Measurements from ENCODE around the gene CLEC18A.

The CLEC18A gene

GRCh38 chr16:69925311-69925710 is 25.8 kb upstream of the CLEC18A start:
- H3K36me3 Mint-ChIP-seq: peaks cover 4% of the 10 kb centered on the region
- peak overlapping the region; percentile 43 for H3K27ac Mint-ChIP-seq
- H3K4me3 Mint-ChIP-seq: no peak overlapping the region
- no peaks in the 10 kb centered on the region for H3K27me3 Mint-ChIP-seq
- H3K9me3 Mint-ChIP-seq: no peaks in the 10 kb centered on the region
- H3K4me1 Mint-ChIP-seq: no peaks in the 10 kb centered on the region

GRCh38 chr16:69926241-69926640 is 24.9 kb upstream of the CLEC18A start:
- H3K4me3 Mint-ChIP-seq: no peak overlapping the region
- peaks cover 4% of the 10 kb centered on the region for H3K36me3 Mint-ChIP-seq
- no peaks in the 10 kb centered on the region for H3K27me3 Mint-ChIP-seq
- no peak overlapping the region for H3K27ac Mint-ChIP-seq
- H3K4me1 Mint-ChIP-seq: no peaks in the 10 kb centered on the region
- H3K9me3 Mint-ChIP-seq: no peaks in the 10 kb centered on the region

- Mint-ChIP-seq H3K4me3 (no peak overlapping the region), H3K27ac (peak overlapping the region; percentile 51), H3K4me1 (no peaks in the 10 kb centered on the region), H3K36me3 (peaks cover 2% of the 10 kb centered on the region), H3K9me3 (no peaks in the 10 kb centered on the region), H3K27me3 (no peaks in the 10 kb centered on the region)
These were observed 23.9 kb upstream of the CLEC18A start for GRCh38 chr16:69927056-69927757.

- Mint-ChIP-seq H3K27ac (peak overlapping the region; percentile 30), H3K36me3 (peaks cover 5% of the 10 kb centered on the region), H3K4me1 (no peaks in the 10 kb centered on the region), H3K9me3 (no peaks in the 10 kb centered on the region), H3K27me3 (no peaks in the 10 kb centered on the region), H3K4me3 (no peak overlapping the region)
These were observed 22.2 kb upstream of the CLEC18A start for GRCh38 chr16:69928856-69929400.

DNA sequence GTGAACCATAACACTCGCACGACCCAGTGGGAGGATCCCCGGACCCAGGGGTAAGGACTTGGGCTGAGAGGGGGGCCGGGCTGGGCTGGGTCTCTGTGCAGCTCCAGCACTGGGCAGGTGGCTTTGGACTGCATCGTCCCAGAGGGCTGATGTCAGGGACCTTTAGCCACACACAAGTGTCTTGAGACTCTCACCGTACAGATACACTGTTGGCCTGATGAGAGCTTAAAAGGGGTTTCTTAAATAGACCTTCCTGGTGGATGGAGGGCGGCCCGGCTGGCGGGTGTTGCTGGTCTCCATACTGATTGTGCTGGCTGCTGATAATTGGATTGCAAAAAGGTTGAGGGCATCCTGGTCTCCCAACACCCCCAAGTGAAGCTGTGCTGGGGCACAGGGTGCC is 21.7 kb upstream of the CLEC18A start:
- H3K4me1 Mint-ChIP-seq: no peaks in the 10 kb centered on the region
- no peaks in the 10 kb centered on the region for H3K9me3 Mint-ChIP-seq
- no peak overlapping the region for H3K27ac Mint-ChIP-seq
- no peak overlapping the region for H3K4me3 Mint-ChIP-seq
- H3K27me3 Mint-ChIP-seq: no peaks in the 10 kb centered on the region
- peaks cover 5% of the 10 kb centered on the region for H3K36me3 Mint-ChIP-seq

GRCh38 chr16:69930117-69930776 is 20.9 kb upstream of the CLEC18A start:
- Mint-ChIP-seq H3K4me3 (no peak overlapping the region), H3K9me3 (no peaks in the 10 kb centered on the region), H3K4me1 (no peaks in the 10 kb centered on the region), H3K36me3 (peaks cover 5% of the 10 kb centered on the region), H3K27ac (no peak overlapping the region), H3K27me3 (no peaks in the 10 kb centered on the region)

DNA sequence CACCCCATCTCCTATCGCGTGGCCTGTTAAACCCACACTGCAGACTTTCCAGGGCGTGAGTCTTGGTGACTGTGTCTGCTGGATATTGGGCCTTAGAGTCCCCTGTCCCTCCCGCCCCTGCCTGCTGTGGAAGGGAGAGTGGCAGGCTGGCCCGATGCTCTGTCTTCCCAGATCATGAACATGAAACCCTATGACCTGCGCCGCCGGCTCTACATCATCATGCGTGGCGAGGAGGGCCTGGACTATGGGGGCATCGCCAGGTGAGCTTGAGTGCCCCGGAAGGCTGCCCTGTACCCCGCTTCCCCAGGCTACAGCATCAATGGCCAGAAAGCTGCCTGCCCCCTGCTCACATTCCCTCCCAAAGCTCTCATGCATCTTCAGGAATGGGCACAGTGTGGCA is 19.5 kb upstream of the CLEC18A start:
- H3K27me3 Mint-ChIP-seq: no peaks in the 10 kb centered on the region
- H3K27ac Mint-ChIP-seq: no peak overlapping the region
- peaks cover 4% of the 10 kb centered on the region for H3K36me3 Mint-ChIP-seq
- H3K4me3 Mint-ChIP-seq: no peak overlapping the region
- H3K4me1 Mint-ChIP-seq: no peaks in the 10 kb centered on the region
- no peaks in the 10 kb centered on the region for H3K9me3 Mint-ChIP-seq

- H3K4me3 Mint-ChIP-seq: no peak overlapping the region
- H3K4me1 Mint-ChIP-seq: no peaks in the 10 kb centered on the region
- H3K9me3 Mint-ChIP-seq: no peaks in the 10 kb centered on the region
These were observed 18.9 kb upstream of the CLEC18A start for GRCh38 chr16:69932228-69932627.

DNA sequence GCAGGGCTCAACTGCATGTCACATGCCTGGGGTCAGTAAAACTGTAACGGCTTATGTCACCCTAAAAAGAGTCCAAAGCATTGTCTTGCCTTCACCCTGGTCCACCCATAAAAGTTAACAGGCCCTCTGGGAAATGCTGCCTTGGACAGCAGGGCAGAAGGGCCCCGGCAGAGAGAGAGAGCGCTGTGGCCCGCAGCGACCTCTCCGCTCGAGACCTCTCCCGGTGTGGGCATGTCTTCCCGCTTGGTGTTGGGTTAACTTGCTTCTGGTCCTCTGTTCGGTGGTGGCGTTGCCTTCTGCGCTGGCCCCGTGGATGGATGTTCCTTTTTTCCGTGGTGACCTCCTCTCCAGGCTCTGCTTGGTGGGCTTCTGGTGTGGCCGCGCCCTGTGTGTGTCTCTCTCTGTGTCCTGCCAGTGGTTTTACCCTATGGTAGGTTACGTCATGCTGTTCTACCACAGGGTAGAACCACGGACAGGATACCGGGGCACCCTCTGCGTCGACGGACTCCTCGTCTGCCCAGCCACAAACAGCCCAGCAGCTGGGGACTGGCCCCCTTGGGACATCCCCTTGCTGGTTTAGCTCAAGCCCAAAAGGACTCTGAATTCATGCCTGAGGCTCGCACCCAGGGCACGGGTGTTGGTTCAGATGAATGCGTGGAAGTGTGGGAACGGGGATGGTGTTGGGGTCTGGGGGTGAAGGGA is 18.3 kb upstream of the CLEC18A start:
- Mint-ChIP-seq H3K4me3 (no peak overlapping the region), H3K9me3 (no peaks in the 10 kb centered on the region), H3K36me3 (peaks cover 4% of the 10 kb centered on the region), H3K27ac (no peak overlapping the region), H3K4me1 (no peaks in the 10 kb centered on the region), H3K27me3 (no peaks in the 10 kb centered on the region)

More at GRCh38 chr16:69932228-69932627, 18.9 kb upstream of the CLEC18A start:
- Mint-ChIP-seq H3K27me3 (no peaks in the 10 kb centered on the region), H3K36me3 (peaks cover 4% of the 10 kb centered on the region), H3K27ac (no peak overlapping the region)

GRCh38 chr16:69934044-69934443 is 17.1 kb upstream of the CLEC18A start:
- H3K36me3 Mint-ChIP-seq: peaks cover 4% of the 10 kb centered on the region
- H3K9me3 Mint-ChIP-seq: no peaks in the 10 kb centered on the region
- H3K4me3 Mint-ChIP-seq: no peak overlapping the region
- H3K27ac Mint-ChIP-seq: no peak overlapping the region
- H3K4me1 Mint-ChIP-seq: no peaks in the 10 kb centered on the region
- no peaks in the 10 kb centered on the region for H3K27me3 Mint-ChIP-seq

- Mint-ChIP-seq H3K4me1 (no peaks in the 10 kb centered on the region), H3K27ac (no peak overlapping the region), H3K27me3 (no peaks in the 10 kb centered on the region), H3K4me3 (no peak overlapping the region), H3K9me3 (no peaks in the 10 kb centered on the region), H3K36me3 (peaks cover 4% of the 10 kb centered on the region)
These were observed 16.4 kb upstream of the CLEC18A start for GRCh38 chr16:69934751-69935150.

DNA sequence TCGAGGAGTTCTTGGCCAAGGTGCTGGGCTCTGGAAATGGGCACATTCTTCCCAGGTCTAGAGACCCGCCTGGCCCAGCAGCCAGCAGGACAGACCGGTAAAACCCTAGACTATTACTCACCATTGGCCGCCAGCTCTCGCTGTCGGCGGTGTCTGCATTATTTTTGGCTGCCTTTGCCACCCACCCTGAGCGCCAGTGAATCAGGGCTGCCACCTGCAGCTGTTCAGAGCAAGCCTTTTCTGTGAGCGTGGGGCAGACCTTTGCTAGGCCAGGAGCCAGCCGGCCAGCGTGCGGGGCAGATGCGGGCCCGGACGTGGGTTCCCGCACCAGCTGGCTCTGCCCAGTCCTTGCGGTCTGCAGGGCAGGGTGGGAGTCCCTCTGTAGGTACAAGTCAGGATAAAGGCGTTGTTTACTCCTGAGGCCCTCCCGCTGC is 15.8 kb upstream of the CLEC18A start:
- H3K27me3 Mint-ChIP-seq: no peaks in the 10 kb centered on the region
- H3K36me3 Mint-ChIP-seq: peaks cover 4% of the 10 kb centered on the region
- H3K4me3 Mint-ChIP-seq: no peak overlapping the region
- no peak overlapping the region for H3K27ac Mint-ChIP-seq
- no peaks in the 10 kb centered on the region for H3K9me3 Mint-ChIP-seq
- H3K4me1 Mint-ChIP-seq: no peaks in the 10 kb centered on the region

DNA sequence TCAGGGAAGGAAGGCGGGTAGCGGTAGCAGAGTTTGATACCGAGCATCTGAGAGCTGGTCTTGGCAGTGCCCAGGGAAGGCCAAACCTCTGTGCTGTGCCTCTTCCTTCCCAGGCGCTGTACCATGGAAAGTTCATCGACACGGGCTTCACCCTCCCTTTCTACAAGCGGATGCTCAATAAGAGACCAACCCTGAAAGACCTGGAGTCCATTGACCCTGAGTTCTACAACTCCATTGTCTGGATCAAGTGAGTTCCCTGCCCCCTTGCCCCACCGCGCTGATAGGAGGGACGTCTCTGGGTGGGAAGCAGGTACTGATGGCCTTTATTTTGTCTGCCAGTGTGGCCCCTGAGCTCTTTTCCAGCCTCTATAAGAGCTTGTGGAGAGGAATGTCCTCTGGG is 15.4 kb upstream of the CLEC18A start:
- H3K27me3 Mint-ChIP-seq: no peaks in the 10 kb centered on the region
- H3K27ac Mint-ChIP-seq: no peak overlapping the region
- no peak overlapping the region for H3K4me3 Mint-ChIP-seq
- H3K36me3 Mint-ChIP-seq: peaks cover 4% of the 10 kb centered on the region
- no peaks in the 10 kb centered on the region for H3K9me3 Mint-ChIP-seq
- H3K4me1 Mint-ChIP-seq: no peaks in the 10 kb centered on the region

- Mint-ChIP-seq H3K27ac (no peak overlapping the region), H3K4me3 (no peak overlapping the region), H3K4me1 (no peaks in the 10 kb centered on the region), H3K36me3 (peaks cover 4% of the 10 kb centered on the region), H3K9me3 (no peaks in the 10 kb centered on the region), H3K27me3 (no peaks in the 10 kb centered on the region)
These were observed 14.9 kb upstream of the CLEC18A start for GRCh38 chr16:69936252-69936651.

GRCh38 chr16:69936751-69937211 is 14.4 kb upstream of the CLEC18A start:
- H3K4me1 Mint-ChIP-seq: no peaks in the 10 kb centered on the region
- H3K27me3 Mint-ChIP-seq: no peaks in the 10 kb centered on the region
- H3K36me3 Mint-ChIP-seq: peaks cover 4% of the 10 kb centered on the region
- no peak overlapping the region for H3K4me3 Mint-ChIP-seq
- H3K9me3 Mint-ChIP-seq: no peaks in the 10 kb centered on the region
- H3K27ac Mint-ChIP-seq: no peak overlapping the region

GRCh38 chr16:69937465-69937951 is 13.6 kb upstream of the CLEC18A start:
- Mint-ChIP-seq H3K27me3 (no peaks in the 10 kb centered on the region), H3K4me3 (no peak overlapping the region), H3K4me1 (no peaks in the 10 kb centered on the region), H3K9me3 (no peaks in the 10 kb centered on the region), H3K27ac (no peak overlapping the region), H3K36me3 (peaks cover 4% of the 10 kb centered on the region)
